Activated CD4-positive, alpha-beta T cell treated with anti-CD3 and anti-CD28 coated beads, Interleukin-2, amount 50 U/mL, for 48 hours (primary cell): Measurements from ENCODE around the gene GSTO1.

Experiments
- DNase-seq, 2 experiments: peaks; one replicate each; pipeline ENCODE4 v3.0.0-alpha.2; 2020

GSTO1 gene

GRCh38 chr10:104307576-104308438, 53.1 kb downstream of the GSTO1 start:
- no peak for DNase-seq

- DNase-seq, result no peak
Measured at GRCh38 chr10:104308439-104308903, 53.8 kb downstream of the GSTO1 start.

- no peak for DNase-seq
Measured at GRCh38 chr10:104309980-104310978, 55.6 kb downstream of the GSTO1 start.

GRCh38 chr10:104311184-104311720, 56.6 kb downstream of the GSTO1 start:
- DNase-seq, result no peak

- DNase-seq, result no peak
Measured at GRCh38 chr10:104314591-104315485, 60.1 kb downstream of the GSTO1 start.

- DNase-seq, result no peak
Measured at GRCh38 chr10:104315486-104315921, 60.8 kb downstream of the GSTO1 start.

- DNase-seq, result no peak
Measured at GRCh38 chr10:104316321-104317099, 61.8 kb downstream of the GSTO1 start.
